ENCODE results near the gene RANBP1.

The RANBP1 gene

DNA sequence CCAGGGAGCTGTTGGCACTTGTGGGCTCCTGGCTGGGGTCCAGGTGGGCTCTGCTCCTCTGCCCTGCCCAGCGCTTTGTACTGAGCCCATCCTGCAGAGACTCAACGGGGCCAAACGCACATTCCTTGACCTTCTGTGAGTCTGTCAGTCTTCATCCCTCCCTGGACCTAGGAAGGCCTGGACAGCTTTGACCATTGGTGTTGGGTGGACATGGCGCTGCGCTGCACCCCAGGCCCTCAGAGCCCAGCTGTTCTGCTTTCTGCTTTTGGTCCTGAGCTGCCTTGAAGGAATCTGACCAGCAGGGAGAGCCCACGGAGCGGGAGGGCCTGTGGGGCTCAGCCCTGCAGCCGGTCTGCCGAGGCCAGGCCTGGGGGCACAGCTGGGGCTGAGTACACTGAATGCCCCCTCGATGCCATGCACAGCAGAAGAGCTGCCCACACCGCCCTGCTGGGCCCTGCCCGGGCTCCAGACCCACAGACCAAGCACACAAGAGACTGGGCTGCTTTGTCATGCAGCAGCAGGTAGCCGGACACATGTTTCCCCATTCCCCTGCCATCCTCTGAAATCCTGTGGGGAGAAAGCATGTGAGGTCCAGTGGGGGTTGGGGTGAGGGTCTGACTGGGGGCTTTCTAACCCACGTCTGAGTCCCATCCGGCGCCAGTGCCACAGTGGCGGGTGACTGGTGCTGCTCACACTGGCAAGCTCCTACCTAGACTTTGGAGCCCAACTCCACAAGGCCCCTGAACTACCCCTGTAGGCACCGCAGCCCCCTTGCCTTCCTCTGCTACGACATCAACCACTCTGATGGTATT lies 59.1 kb downstream of the RANBP1 start:
- peak; percentile 37 for DNase-seq (ENCODE audit: low read depth)

DNA sequence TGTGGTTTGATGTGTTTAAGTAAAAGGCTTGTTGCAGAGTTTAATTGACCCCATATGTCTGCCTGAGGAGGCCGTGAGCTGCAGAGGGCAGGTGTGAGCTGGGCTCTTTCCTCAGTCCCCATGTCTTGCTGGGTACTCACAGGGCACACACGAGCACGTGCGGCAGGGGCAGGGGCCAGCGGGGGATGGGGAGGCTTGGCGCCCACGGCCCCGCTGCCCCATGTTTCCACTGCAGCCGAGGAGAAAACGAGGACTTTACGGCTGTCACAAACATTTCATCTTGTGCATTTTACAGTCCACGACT lies 59.6 kb downstream of the RANBP1 start:
- DNase-seq (ENCODE audit: low read depth): no peak

DNA sequence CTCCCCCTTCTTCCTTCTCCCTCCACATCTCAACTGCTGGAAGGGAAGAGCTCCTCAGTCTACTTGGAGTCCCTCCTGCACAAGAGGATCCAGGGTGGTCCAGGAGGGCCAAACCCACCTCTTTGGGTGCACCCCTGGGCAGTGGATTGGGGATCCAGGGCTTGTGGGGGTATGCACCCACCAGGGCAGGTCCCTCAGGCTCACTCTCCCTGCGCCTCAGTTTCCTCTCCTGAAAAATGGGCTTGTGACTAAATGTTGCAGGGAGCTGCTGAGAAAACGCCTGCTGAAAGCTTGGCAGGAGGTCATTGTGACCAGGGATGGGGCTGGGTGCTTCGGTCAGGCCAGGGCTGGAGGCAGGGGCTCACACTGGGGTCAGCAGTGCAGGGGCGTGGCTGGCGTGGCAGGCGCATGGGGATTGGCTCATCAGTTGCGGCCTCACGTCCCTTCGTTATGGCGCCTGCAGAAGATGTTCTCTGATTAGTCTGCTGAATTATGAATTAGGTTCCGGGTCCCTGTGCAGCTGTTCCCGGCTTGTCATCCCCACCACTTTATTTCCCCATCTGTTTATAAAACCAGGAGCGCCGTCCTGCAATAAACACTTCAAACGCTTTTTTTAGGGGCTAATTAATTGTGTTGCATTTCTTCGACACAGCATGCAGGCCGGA lies 60.6 kb downstream of the RANBP1 start:
- no peak for DNase-seq (ENCODE audit: low read depth)
